ENCODE measurements around the gene CARD10.

DNA sequence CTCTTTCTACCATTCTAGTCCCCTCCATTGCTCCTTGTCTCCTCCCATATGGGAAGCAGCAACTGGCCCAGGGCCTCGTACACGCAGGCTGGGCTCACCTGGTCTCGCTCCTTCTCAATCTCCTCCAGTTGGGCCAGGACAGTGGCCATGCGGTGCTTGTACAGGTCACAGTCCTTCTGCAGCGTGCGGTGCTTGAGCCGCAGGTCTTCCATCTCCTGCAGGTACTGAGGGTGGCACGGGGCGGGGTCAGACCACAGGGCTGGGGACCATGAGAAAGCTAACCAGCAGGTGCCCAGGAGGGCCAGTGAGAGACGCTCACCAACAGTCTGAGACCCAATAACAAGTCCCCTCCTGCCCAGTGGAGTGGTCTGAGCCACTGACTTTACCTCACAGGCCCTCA is 11.5 kb downstream of the CARD10 start:
- TF ChIP-seq, protein P1, sequence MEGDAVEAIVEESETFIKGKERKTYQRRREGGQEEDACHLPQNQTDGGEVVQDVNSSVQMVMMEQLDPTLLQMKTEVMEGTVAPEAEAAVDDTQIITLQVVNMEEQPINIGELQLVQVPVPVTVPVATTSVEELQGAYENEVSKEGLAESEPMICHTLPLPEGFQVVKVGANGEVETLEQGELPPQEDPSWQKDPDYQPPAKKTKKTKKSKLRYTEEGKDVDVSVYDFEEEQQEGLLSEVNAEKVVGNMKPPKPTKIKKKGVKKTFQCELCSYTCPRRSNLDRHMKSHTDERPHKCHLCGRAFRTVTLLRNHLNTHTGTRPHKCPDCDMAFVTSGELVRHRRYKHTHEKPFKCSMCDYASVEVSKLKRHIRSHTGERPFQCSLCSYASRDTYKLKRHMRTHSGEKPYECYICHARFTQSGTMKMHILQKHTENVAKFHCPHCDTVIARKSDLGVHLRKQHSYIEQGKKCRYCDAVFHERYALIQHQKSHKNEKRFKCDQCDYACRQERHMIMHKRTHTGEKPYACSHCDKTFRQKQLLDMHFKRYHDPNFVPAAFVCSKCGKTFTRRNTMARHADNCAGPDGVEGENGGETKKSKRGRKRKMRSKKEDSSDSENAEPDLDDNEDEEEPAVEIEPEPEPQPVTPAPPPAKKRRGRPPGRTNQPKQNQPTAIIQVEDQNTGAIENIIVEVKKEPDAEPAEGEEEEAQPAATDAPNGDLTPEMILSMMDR (IDR thresholded peaks at IDR 0.05) = no peak
- no peak for TF ChIP-seq EZH2phosphoT487 (IDR thresholded peaks at IDR 0.05)

Measured in neural progenitor cell (in vitro differentiated cells).